HEK293 (cell line): ENCODE measurements around the gene LAMTOR4.

ENCODE experiments used
- AEBP2 ChIP-seq: fragments of 450-650 bp; formaldehyde crosslinking; IDR thresholded peaks from 2 replicates; pipeline ENCODE4 v1.5.1; 2016; ENCODE audit warnings: missing biosample characterization, missing genetic modification characterization, borderline replicate concordance
- CTCF ChIP-seq: fragments of 450-650 bp; formaldehyde crosslinking; IDR thresholded peaks from 2 replicates; pipeline ENCODE4 v1.5.1; 2016; ENCODE audit warnings: missing biosample characterization, missing genetic modification characterization
- KLF9 ChIP-seq: fragments of 450-650 bp; formaldehyde crosslinking; IDR thresholded peaks from 2 replicates; pipeline ENCODE4 v1.5.1; 2016; ENCODE audit warnings: missing biosample characterization, missing genetic modification characterization, low read depth
- SCRT1 ChIP-seq: fragments of 450-650 bp; formaldehyde crosslinking; IDR thresholded peaks from 2 replicates; pipeline ENCODE4 v1.5.1; 2016; ENCODE audit warnings: missing biosample characterization, missing genetic modification characterization, borderline replicate concordance
- SP3 ChIP-seq: fragments of 450-650 bp; formaldehyde crosslinking; IDR thresholded peaks from 2 replicates; pipeline ENCODE4 v1.5.1; 2016; ENCODE audit warnings: missing biosample characterization, missing genetic modification characterization
- ZBTB11 ChIP-seq: fragments of 450-650 bp; formaldehyde crosslinking; conservative IDR thresholded peaks from 2 replicates; pipeline ENCODE4 v1.5.1; 2016; ENCODE audit warnings: low read depth, missing biosample characterization, missing genetic modification characterization
- ZIC2 ChIP-seq: fragments of 450-650 bp; formaldehyde crosslinking; IDR thresholded peaks from 2 replicates; pipeline ENCODE4 v1.5.1; 2016; ENCODE audit warnings: missing biosample characterization, missing genetic modification characterization
- ZNF280C ChIP-seq: fragments of 450-650 bp; formaldehyde crosslinking; IDR thresholded peaks from 2 replicates; pipeline ENCODE4 v1.5.1; 2016; ENCODE audit warnings: missing biosample characterization, missing genetic modification characterization
- ZNF311 ChIP-seq: fragments of 450-650 bp; formaldehyde crosslinking; IDR thresholded peaks from 2 replicates; pipeline ENCODE4 v1.5.1; 2017; ENCODE audit warnings: missing biosample characterization, missing genetic modification characterization, borderline replicate concordance
- ZNF350 ChIP-seq: fragments of 450-650 bp; formaldehyde crosslinking; IDR thresholded peaks from 2 replicates; pipeline ENCODE4 v1.5.0; 2017; ENCODE audit warnings: missing biosample characterization, mild to moderate bottlenecking, missing genetic modification characterization
- ZNF391 ChIP-seq: fragments of 450-650 bp; formaldehyde crosslinking; IDR thresholded peaks from 2 replicates; pipeline ENCODE4 v1.5.1; 2016; ENCODE audit warnings: low read depth, missing biosample characterization, missing genetic modification characterization, borderline replicate concordance
- ZNF394 ChIP-seq: fragments of 450-650 bp; formaldehyde crosslinking; IDR thresholded peaks from 2 replicates; pipeline ENCODE4 v1.5.1; 2016; ENCODE audit warnings: missing biosample characterization, missing genetic modification characterization, mild to moderate bottlenecking, moderate library complexity, borderline replicate concordance
- ZNF404 ChIP-seq: fragments of 450-650 bp; formaldehyde crosslinking; IDR thresholded peaks from 2 replicates; pipeline ENCODE4 v1.5.1; 2017; ENCODE audit warnings: missing biosample characterization, missing genetic modification characterization
- ZNF416 ChIP-seq: fragments of 450-650 bp; formaldehyde crosslinking; IDR thresholded peaks from 2 replicates; pipeline ENCODE4 v1.5.1; 2016; ENCODE audit warnings: missing biosample characterization, missing genetic modification characterization
- ZNF473 ChIP-seq: fragments of 450-650 bp; formaldehyde crosslinking; IDR thresholded peaks from 2 replicates; pipeline ENCODE4 v1.5.1; 2017; ENCODE audit warnings: missing biosample characterization, missing genetic modification characterization
- ZNF510 ChIP-seq: fragments of 450-650 bp; formaldehyde crosslinking; IDR thresholded peaks from 2 replicates; pipeline ENCODE4 v1.5.1; 2018; ENCODE audit warnings: mild to moderate bottlenecking, missing genetic modification characterization, missing biosample characterization; ENCODE audit not compliant: insufficient replicate concordance
- ZNF518A ChIP-seq: fragments of 450-650 bp; formaldehyde crosslinking; conservative IDR thresholded peaks from 2 replicates; pipeline ENCODE4 v1.5.1; 2016; ENCODE audit warnings: low read depth, missing biosample characterization, missing genetic modification characterization
- ZNF544 ChIP-seq: fragments of 450-650 bp; formaldehyde crosslinking; IDR thresholded peaks from 2 replicates; pipeline ENCODE4 v1.5.0; 2017; ENCODE audit warnings: missing biosample characterization, missing genetic modification characterization
- ZNF596 ChIP-seq: fragments of 450-650 bp; IDR thresholded peaks from 2 replicates; pipeline ENCODE4 v1.5.0; 2018; ENCODE audit warnings: missing biosample characterization, mild to moderate bottlenecking, missing genetic modification characterization, moderate library complexity
- ZNF610 ChIP-seq: fragments of 450-650 bp; formaldehyde crosslinking; IDR thresholded peaks from 2 replicates; pipeline ENCODE4 v1.5.1; 2016; ENCODE audit warnings: missing biosample characterization, missing genetic modification characterization, borderline replicate concordance
- ZNF701 ChIP-seq: fragments of 450-650 bp; formaldehyde crosslinking; IDR thresholded peaks from 2 replicates; pipeline ENCODE4 v1.5.1; 2016; ENCODE audit warnings: missing biosample characterization, missing genetic modification characterization
- ZSCAN5A ChIP-seq: fragments of 450-650 bp; formaldehyde crosslinking; IDR thresholded peaks from 2 replicates; pipeline ENCODE4 v1.5.1; 2016; ENCODE audit warnings: missing biosample characterization, missing genetic modification characterization
- ZXDB ChIP-seq: fragments of 450-650 bp; formaldehyde crosslinking; IDR thresholded peaks from 2 replicates; pipeline ENCODE4 v1.5.1; 2016; ENCODE audit warnings: missing biosample characterization, missing genetic modification characterization

The LAMTOR4 gene

GRCh38 chr7:100130608-100131453 lies 17.9 kb upstream of the LAMTOR4 start (continued):
- peak; percentile 64; the same call in 1 of the 2 replicates for TF ChIP-seq ZNF610 (tag by site-specific recombination)
- peak; percentile 37; the same call in 1 of the 2 replicates for TF ChIP-seq ZNF391 (tag by site-specific recombination)
- no peak for TF ChIP-seq ZNF473 (tag by site-specific recombination)
- TF ChIP-seq ZNF544 (tag by site-specific recombination) = no peak
- TF ChIP-seq ZNF701 (tag by site-specific recombination) = no peak
- peak; percentile 58 for TF ChIP-seq ZIC2 (tag by site-specific recombination)
- no peak for TF ChIP-seq ZSCAN5A (tag by site-specific recombination)
- no peak for TF ChIP-seq ZNF416 (tag by site-specific recombination)
- no peak for TF ChIP-seq ZNF510 (tag by site-specific recombination)
- peak; percentile 5; the same call in 1 of the 2 replicates for TF ChIP-seq ZXDB (tag by site-specific recombination)
- no peak for TF ChIP-seq ZNF311 (tag by site-specific recombination)
- peak; percentile 86 for TF ChIP-seq CTCF (tag by site-specific recombination)
- TF ChIP-seq ZNF404 (tag by site-specific recombination) = no peak
- no peak for TF ChIP-seq ZNF280C
- TF ChIP-seq ZNF518A (tag by site-specific recombination) = no peak
- no peak for TF ChIP-seq ZNF394 (tag by site-specific recombination)
- TF ChIP-seq SP3 = no peak
- TF ChIP-seq AEBP2 (tag by site-specific recombination) = no peak
- no peak for TF ChIP-seq KLF9 (tag by site-specific recombination)
- no peak for TF ChIP-seq ZBTB11 (tag by site-specific recombination)
- TF ChIP-seq ZNF350 (tag by site-specific recombination) = no peak
- TF ChIP-seq ZNF596 (tag by site-specific recombination) = no peak
- TF ChIP-seq SCRT1 (tag by site-specific recombination) = peak; percentile 93
